ENCODE measurements around the gene NTRK2.

The NTRK2 gene

GRCh38 chr9:84886866-84887265 is 217.3 kb downstream of the NTRK2 start:
- ATAC-seq = no peak
- no peak for TF ChIP-seq CSDC2 (CRISPR knock-in tag; IDR thresholded peaks at IDR 0.05)
- no peak for TF ChIP-seq ESRRG (CRISPR knock-in tag; IDR thresholded peaks at IDR 0.05)
- no peak for TF ChIP-seq TOX (CRISPR knock-in tag; IDR thresholded peaks at IDR 0.05; ENCODE audit: borderline replicate concordance)
- TF ChIP-seq ZFP3 (CRISPR knock-in tag; IDR thresholded peaks at IDR 0.05) = no peak
- TF ChIP-seq ZNF70 (CRISPR knock-in tag; IDR thresholded peaks at IDR 0.05) = no peak
- TF ChIP-seq ZNF565 (CRISPR knock-in tag; conservative IDR thresholded peaks at IDR 0.05; ENCODE audit: low read depth) = no peak
- no peak for TF ChIP-seq PATZ1 (CRISPR knock-in tag; IDR thresholded peaks at IDR 0.05; ENCODE audit: borderline replicate concordance)
- no peak for TF ChIP-seq BACH2 (CRISPR knock-in tag; IDR thresholded peaks at IDR 0.05; ENCODE audit: borderline replicate concordance)
- TF ChIP-seq TCF4 (CRISPR knock-in tag; IDR thresholded peaks at IDR 0.05; ENCODE audit: borderline replicate concordance) = no peak
- no peak for TF ChIP-seq ARNTL (CRISPR knock-in tag; IDR thresholded peaks at IDR 0.05; ENCODE audit: borderline replicate concordance, low read depth)
- TF ChIP-seq PPARA (CRISPR knock-in tag; IDR thresholded peaks at IDR 0.05; ENCODE audit: borderline replicate concordance) = no peak
- no peak for TF ChIP-seq ISL1 (CRISPR knock-in tag; IDR thresholded peaks at IDR 0.05)
- TF ChIP-seq OSR1 (CRISPR knock-in tag; IDR thresholded peaks at IDR 0.05) = no peak
- TF ChIP-seq SNAI2 (CRISPR knock-in tag; IDR thresholded peaks at IDR 0.05) = no peak
- TF ChIP-seq RARB (CRISPR knock-in tag; IDR thresholded peaks at IDR 0.05) = no peak
- no peak for TF ChIP-seq TSHZ2 (CRISPR knock-in tag; IDR thresholded peaks at IDR 0.05)
- TF ChIP-seq ZC3H10 (CRISPR knock-in tag; IDR thresholded peaks at IDR 0.05) = no peak

GRCh38 chr9:84891924-84892323 is 222.4 kb downstream of the NTRK2 start:
- ATAC-seq = no peak
- no peak for TF ChIP-seq CSDC2 (CRISPR knock-in tag; IDR thresholded peaks at IDR 0.05)
- no peak for TF ChIP-seq CSRNP3 (CRISPR knock-in tag; IDR thresholded peaks at IDR 0.05)
- no peak for TF ChIP-seq CREB5 (CRISPR knock-in tag; IDR thresholded peaks at IDR 0.05; ENCODE audit: low read depth)
- TF ChIP-seq BACH2 (CRISPR knock-in tag; IDR thresholded peaks at IDR 0.05; ENCODE audit: borderline replicate concordance) = no peak
- no peak for TF ChIP-seq OSR1 (CRISPR knock-in tag; IDR thresholded peaks at IDR 0.05)
- TF ChIP-seq TCF4 (CRISPR knock-in tag; IDR thresholded peaks at IDR 0.05; ENCODE audit: borderline replicate concordance) = no peak
- no peak for TF ChIP-seq ZNF8 (CRISPR knock-in tag; IDR thresholded peaks at IDR 0.05)
- TF ChIP-seq RARB (CRISPR knock-in tag; IDR thresholded peaks at IDR 0.05) = no peak
- TF ChIP-seq PPARA (CRISPR knock-in tag; IDR thresholded peaks at IDR 0.05; ENCODE audit: borderline replicate concordance) = no peak
- TF ChIP-seq ESRRG (CRISPR knock-in tag; IDR thresholded peaks at IDR 0.05) = no peak
- no peak for TF ChIP-seq ZNF70 (CRISPR knock-in tag; IDR thresholded peaks at IDR 0.05)
- no peak for TF ChIP-seq ISL1 (CRISPR knock-in tag; IDR thresholded peaks at IDR 0.05)
- no peak for TF ChIP-seq POU6F1 (CRISPR knock-in tag; IDR thresholded peaks at IDR 0.05; ENCODE audit: borderline replicate concordance, low read depth)
- no peak for TF ChIP-seq ZFP3 (CRISPR knock-in tag; IDR thresholded peaks at IDR 0.05)
- no peak for TF ChIP-seq PATZ1 (CRISPR knock-in tag; IDR thresholded peaks at IDR 0.05; ENCODE audit: borderline replicate concordance)
- TF ChIP-seq TSHZ2 (CRISPR knock-in tag; IDR thresholded peaks at IDR 0.05) = no peak
- TF ChIP-seq ZFP30 (CRISPR knock-in tag; IDR thresholded peaks at IDR 0.05) = no peak
- TF ChIP-seq TOX (CRISPR knock-in tag; IDR thresholded peaks at IDR 0.05; ENCODE audit: borderline replicate concordance) = no peak
- TF ChIP-seq GLIS3 (CRISPR knock-in tag; IDR thresholded peaks at IDR 0.05) = no peak
